Tongue (tissue), 2 donors: ENCODE measurements around the gene ECHS1. TPM values are rescaled to one million over a fixed set of nuclear protein-coding genes. Genes with fewer than 3 reads are reported as not detected.
"Not testable (repeated sequence)": the region's sequence is repeated elsewhere in the genome, so short reads cannot be mapped to it uniquely, and the experiment has no call there.

ENCODE experiments used
- DNase-seq: peaks from one replicate; pipeline ENCODE4 v3.0.0-alpha.2; 2015
- total RNA-seq: library from RNA; depleted of rRNA; stranded (reverse); fragments of >200 nt; gene quantifications from one replicate; pipeline ENCODE4 v1.2.3, GENCODE V29; 2014

The ECHS1 gene
- 74.7 TPM for total RNA-seq

DNA sequence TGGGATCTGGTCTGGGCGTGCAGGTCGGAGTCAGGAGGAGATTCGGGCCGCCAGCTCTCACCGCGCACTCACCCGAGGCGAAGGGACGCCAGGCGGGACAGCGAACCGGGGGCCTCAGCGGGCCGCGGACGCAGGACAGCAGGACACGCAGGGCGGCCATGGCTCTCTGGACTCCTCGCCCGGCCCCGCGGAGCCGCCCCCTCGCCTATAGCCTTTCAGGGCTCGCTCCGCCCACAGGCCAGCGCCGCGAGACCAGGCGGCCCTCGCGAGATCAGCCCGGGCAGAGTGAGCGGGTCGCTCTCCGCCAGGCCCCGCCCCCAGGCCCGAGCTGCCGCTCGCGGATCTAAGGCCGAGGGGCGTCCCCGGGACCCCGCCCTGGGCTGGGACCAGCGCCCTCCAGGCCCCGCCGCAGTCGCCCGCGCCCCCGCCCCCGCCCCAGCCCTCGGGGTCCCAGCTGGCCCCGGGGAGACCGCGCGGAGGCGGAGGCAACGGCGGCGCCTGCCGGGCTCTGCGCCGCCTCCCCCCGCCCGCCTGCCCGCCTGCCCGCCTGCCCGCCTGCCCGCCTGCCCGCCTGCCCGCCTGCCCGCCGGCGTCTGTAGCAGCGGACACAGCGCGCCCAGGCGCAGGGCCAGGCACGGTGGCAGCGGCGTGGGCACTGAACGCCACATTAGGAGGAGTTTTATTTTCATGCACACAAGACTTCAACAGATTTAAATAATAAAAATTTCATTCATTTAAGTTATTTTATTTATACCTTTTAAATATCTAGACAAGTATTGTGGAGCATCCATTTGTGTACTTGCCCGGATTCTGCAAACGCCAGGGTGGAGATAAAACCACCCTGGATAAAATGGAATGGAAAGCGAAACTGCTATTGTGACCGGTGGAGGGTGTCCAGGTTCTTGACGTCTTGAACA, at the start of gene ECHS1:
TSS of gene ECHS1 (minus strand) at position 181 of the 917 bp plus-strand sequence. CDS start at position 160, 21 bp downstream.
- peak; percentile 98 for DNase-seq

DNA sequence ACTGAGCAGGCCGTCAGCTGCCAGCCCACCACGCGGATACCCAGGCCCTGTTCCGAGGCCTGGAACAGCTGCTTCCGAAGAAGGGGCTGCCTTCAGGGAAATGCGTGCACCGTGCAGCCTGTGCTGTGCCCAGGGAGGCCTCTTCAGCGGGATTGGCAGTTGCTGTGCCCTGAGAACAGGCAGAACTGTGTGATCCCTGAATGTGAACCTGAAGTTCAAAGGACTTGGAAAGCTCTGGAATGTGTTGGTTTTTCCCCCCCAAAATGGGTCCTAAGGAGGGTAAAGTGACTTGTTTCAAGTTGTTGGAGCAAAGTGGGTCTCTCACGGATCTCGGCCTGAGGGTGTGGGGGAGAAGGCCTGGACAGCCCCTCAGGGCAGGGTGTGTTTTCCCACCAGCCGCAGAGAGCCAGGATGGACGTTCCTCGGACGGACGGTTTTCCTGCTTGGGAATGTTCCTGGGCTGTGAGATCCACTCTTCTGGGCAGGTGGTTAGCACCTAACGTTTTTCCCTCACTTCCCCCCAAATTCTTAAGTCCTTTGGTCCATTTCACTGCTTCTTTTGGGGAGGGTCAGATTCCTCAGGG, 49.2 kb upstream of the ECHS1 start:
- peak; percentile 72 for DNase-seq

DNA sequence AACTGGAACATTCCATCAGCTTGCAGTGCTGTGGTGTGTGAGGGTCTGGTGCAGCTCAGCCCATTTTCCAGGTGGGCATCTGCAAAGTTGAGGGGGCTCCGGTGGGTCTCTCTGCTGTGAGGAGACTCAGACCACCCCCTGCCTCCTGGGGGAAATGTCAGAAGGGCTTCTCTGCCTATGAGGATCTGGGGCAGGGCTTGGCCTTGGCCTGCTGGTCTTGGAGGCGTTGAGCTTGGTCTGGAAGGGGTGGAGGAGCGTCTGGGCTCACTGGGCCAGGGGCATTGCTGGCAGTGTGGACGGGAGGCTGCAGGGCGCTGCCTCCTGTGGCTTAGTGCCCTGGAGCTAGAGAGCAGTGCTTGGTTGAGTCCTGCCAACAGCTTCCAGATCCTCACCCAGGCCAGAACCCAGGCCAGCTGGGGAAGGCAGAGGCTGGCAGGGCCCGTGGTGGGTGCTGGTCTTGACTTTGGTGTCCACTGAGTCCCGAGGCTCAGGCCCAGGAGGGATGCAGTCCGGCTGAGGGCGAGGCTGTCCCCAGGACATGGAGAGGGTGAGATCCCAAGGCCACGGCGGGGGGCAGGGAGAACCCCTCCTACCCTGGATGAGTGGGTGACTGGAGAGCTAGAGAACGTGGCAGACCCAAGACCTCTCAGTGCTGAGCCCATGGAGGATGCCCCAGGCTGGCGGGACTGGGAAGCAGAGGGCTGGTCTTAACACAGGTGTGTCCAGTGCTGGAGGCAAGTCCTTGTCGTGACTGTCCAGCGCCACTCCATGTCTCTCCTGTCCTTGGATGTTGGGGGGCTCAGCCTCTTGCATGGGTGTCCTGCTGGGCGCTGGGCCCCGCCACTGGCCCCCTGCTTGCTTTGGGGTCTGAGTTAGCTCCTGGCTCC, 48.4 kb upstream of the ECHS1 start:
- no peak for DNase-seq

GRCh38 chr10:133420579-133420978, 47.4 kb upstream of the ECHS1 start:
- DNase-seq = no peak

DNA sequence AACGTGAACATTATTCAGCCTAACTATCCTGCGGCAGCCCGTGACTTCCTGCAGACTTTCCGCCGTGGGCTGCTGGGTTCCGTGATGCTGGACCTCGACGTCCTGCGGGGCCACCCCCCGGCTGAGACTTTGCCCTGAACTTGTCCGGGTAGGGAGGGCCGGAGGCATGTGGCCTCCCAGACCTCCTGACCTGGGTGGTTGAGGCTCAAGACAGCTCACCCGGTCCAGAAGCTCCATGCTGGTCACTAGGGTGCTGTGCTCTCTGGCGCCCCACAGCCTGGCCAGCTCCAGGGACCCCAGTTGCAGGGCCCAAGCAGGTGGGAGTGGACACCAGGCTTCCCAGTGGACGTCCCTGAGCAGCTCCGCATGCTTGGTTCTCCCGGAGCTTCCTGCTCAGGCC, 46.9 kb upstream of the ECHS1 start:
- no peak for DNase-seq

GRCh38 chr10:133419211-133419950, 46.2 kb upstream of the ECHS1 start:
- no peak for DNase-seq

DNA sequence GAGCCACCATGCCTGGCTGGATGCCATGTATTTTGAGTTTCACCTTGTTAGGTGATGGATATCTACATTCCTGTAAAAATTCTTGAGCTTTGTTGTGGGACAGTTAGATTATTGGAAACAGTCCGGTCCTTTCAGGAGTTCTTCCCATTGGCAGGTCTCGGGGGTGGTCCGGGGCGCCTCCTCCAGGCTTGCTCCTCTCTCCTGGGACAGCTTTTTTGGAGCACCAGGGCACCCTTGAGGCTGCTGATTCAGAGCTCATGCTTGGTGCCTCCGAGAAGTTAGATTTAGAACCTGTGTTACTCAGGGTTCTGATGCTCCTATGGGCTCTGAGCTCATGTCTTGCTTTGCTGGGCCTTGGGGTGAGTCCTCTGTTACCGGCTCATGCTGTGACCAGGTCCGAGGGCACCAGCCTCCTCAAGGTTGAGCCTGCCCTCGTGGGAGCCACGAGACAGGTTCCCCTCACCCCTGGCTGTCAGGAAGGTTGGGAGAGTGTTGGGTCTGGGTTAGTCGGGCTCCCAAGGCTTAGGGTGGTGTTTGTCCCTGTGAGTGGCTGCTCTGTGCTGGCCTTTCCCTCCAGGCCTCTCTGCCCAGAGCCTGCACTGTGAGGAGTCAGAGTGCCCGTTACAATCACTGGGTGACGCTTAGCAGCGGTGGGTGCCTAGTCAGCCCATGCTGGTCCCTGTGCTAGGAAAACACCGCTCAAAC, 45.3 kb upstream of the ECHS1 start:
- DNase-seq = no peak

GRCh38 chr10:133415752-133416151, 42.6 kb upstream of the ECHS1 start:
- DNase-seq = no peak

DNA sequence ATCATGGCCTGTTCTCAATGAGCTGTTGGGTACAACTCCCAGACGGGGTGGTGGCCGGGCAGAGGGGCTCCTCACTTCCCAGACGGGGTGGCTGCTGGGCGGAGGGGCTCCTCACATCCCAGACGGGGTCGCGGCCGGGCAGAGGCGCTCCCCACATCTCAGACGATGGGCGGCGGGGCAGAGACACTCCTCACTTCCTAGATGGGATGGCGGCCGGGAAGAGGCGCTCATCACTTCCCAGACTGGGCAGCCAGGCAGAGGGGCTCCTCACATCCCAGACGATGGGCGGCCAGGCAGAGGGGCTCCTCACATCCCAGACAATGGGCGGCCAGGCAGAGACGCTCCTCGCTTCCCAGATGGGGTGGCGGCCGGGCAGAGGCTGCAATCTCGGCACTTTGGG, 41.2 kb upstream of the ECHS1 start:
- DNase-seq = not testable (repeated sequence)

- DNase-seq = no peak
These were observed 39.2 kb upstream of the ECHS1 start for GRCh38 chr10:133412381-133412711.

DNA sequence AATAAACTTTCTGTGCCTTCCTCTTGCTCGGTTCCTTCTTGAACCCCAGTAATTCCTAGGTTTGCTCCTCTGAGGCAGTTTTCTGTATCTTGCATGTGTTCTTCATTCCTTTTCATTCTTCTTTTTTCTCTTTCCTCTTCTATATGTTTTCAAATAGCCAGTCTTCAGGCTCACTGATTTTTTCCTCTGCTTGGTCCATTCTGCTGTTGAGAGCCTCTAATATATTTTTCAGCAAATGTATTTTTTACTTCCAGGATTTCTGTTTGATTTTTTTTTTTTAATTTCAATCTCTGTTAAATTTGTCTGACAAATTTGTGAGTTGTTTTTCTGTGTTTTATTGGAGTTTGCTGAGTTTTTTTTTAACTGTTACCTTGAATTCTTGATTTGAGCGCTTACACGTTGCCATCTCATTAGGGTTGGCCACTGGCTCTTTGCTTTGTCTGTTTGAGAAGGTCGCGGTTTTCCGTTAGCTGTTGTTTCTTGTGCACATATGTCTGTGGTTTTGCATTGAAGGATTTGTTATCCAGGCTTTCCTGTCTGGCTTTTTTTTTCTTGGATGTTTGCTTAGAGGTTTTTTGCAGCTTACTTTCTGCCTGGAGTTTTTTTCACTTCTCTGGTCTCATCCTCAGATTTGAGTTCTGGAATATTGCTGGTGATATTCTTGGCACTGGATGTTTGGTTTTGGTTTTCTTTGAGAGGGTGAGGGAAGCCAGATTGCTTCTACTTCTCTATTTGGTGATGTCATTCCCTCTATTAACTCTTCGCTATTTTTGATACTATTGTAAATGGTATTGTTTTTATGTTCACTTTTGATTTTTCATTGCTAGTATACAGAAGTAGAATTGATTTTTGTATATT, 38.6 kb upstream of the ECHS1 start:
- no peak for DNase-seq

DNA sequence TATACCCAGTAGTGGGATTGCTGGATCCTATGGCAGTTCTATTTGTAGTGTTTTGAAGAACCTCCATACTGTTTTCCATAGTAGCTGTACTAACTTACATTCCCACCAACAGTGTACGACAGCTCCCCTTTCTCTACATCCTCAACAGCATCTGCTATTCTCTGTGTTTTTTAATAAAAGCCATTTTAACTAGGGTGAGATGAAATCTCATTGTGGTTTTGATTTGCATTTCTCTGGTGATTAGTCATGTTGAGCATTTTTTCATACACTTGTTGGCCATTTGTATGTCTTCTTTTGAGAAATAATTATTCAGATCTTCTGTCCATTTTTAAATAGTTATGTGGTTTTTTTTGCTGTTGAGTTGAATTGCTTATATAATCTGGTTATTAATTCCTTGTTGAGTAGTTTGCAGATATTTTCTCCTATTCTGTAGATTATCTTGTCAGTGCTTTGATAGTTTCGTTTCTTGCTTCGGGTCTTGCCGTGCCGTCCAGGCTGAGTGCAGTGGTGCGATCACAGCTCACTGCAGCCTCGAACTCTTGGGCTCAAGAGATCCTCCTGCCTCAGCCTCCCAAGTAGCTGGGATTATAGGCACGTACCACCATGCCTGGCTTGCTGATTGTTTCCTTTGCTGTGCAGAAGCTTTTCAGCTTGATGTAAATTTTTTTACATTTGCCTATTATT, 32.8 kb upstream of the ECHS1 start:
- DNase-seq = no peak

- no peak for DNase-seq
These were observed 32.1 kb upstream of the ECHS1 start for GRCh38 chr10:133405272-133405671.

DNA sequence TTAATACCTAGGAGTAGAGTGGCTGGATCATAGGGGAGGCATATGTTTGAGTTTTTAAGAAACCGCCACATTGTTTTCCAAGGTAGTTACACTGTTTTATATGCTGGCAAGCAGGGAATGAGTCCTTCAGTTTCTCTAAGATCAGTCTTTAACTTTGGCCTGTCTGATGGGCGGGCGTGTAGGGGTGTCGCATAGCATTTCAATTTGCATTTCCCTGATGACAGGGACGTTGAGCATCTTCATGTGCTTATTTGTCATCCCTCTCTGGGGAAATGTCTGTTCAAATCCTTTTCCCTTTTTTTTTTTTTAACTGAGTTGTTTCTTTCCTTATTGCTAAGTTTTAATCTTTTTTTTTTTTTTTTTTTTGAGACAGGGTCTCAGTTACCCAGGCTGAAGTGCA, 30.6 kb upstream of the ECHS1 start:
- no peak for DNase-seq

DNA sequence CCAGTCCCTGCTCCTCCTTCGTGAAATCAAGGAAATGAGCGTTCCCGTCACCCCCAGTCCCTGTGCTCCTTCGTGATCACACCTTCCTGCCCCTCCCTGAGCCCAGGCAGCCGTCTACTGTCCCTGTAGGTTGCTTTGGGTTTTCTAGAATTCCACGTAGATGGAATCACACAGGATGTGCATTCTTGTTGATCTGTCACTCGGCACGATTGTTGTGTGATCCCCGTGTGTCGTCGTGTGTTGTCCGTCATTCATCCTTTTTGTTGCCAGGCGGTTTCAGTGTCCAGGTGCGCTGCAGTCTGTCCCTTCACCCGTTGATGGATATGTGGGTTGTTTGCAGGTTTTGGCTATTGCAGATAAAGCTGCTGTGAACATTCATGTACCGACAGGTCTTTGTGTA, 30.2 kb upstream of the ECHS1 start:
- no peak for DNase-seq

DNA sequence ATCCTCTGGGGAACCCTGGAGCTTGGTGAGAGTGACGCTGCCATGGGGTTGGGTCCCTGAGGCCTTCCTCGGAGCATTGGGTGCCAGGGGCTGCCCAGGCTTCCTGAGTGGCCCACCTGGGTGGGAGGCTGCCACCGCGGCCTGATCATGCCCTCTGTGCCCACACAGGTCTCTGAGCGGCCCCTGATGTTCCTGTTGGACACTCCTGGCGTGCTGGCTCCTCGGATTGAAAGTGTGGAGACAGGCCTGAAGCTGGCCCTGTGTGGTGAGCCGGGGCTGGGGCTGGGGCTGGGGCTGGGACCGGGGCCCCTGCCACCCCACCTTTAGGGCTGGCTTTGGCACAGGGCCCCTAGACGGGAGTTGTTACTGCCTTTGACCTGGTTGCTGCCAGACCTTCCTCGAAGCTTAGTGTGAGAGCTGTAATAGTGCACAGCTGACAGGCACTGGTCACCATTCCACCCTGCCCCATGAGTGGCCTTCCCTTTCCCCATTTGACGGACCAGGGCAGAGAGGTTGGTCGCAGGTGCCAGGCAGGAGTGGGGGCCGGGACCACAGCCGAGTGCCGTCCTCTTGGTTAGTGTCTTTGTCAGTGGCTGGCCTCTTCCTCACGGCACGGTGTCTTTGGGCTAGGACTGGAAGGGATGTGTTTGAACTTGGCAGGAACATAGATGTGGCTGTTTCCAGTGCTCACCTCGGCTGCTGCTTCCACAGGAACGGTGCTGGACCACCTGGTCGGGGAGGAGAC, 29.0 kb upstream of the ECHS1 start:
- DNase-seq = no peak

DNA sequence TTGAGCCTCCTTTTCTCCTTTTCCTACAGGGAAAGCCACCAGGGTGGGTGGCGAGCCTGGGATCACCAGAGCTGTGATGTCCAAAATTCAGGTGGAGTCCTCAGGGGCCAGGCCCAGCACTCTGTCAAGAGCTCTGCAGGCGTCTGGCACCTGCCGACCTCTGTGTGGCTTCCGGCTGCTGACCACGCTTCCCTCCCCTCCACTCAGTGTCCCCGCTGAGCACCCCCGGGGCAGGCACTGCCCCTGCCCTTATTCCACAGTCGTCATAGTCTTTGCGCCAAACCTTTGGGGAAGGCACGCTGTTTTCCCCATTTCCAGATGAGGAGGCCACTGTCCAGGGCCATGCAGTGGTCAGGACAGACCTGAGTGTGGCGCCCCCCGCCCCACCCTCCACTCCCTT, 28.3 kb upstream of the ECHS1 start:
- no peak for DNase-seq

DNA sequence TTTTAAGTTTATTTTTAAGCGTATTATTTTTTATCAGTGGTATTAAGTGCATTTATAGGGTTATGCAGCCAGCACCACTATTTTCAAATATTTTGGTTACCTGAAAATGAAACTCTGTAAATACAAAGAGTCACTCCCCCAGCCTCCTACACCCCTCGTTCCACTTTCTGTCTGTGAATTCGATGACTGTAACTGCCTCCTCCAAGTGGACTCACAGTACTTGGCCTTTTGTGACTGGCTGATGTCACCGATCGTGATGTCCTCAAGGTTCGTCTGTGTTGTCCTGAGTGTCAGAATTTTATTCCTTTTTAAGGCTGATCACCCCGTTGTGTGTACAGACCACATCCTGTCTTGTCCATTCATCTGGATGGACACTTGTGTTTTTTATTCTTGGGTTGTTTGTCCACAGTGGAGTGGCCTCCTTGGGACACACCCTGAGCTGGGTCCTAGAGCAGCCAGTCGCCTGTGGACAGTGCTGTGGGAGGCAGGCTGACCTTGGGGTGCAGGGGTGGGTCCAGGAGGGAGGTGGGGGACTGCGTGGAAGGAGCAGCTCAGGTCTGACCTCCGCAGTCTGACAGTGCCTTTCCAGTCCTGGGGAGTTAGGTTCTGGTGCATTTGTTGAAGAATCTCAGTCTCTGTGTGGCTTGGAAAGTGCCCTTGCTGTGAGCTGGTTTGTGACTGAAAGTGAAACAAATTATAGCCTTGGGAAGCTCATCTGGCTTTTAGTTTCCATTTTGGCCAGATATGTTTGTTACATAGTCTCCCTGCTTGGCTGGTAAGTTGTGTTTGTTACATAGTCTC, 27.7 kb upstream of the ECHS1 start:
- DNase-seq = no peak
